Adrenal gland (tissue), 12 donors: ENCODE measurements around the gene PDE7B. TPM values are rescaled to one million over a fixed set of nuclear protein-coding genes. Genes with fewer than 3 reads are reported as not detected.

Source experiments
- DNase-seq, 7 donors: peaks; one replicate each; pipeline ENCODE4 v3.0.0-alpha.2; 2019 to 2020
- H3K27ac ChIP-seq, 5 donors: fragments of 200-600 bp; sonication (generic) in 4 of 5; 1 replicate in 3 of 5; 2 replicates in 2 of 5; pipeline versions ENCODE4 v1.5.1 to v1.8.0; 2016 to 2020; ENCODE audit warnings: mild to moderate bottlenecking in 1 of 5
- H3K27me3 ChIP-seq: fragments of 200-600 bp; 2 replicates; pipeline ENCODE4 v1.8.0; 2021
- H3K36me3 ChIP-seq, 2 donors: fragments of 200-600 bp; replicated peaks in 1 of 2; 1 replicate in 1 of 2; 2 replicates in 1 of 2; pipeline versions ENCODE4 v1.5.1 to v1.8.0; 2018 to 2022
- H3K4me1 ChIP-seq, 2 donors: fragments of 200-600 bp; replicated peaks in 1 of 2; 1 replicate in 1 of 2; 2 replicates in 1 of 2; pipeline versions ENCODE4 v1.5.1 to v1.8.0; 2018 to 2021
- H3K4me3 ChIP-seq, 4 donors: fragments of 200-600 bp; sonication (generic) in 3 of 4; one replicate each; pipeline ENCODE4 v1.5.1; 2016 to 2018
- H3K9me3 ChIP-seq, 3 donors: fragments of 200-600 bp; sonication (generic) in 1 of 3; replicated peaks in 1 of 3; 1 replicate in 2 of 3; 2 replicates in 1 of 3; pipeline versions ENCODE4 v1.5.1 to v1.8.0; 2016 to 2021
- POLR2A ChIP-seq, 2 donors: fragments of 450-650 bp; IDR thresholded peaks; one replicate each; pipeline ENCODE4 v1.6.1; 2017; ENCODE audit warnings: antibody characterized with exemption in 2 of 2, mild to moderate bottlenecking in 2 of 2, moderate library complexity in 1 of 2
- WGBS, 4 donors: extraction: QIAGEN DNeasy Blood & Tissue Kit in 2 of 4; methylation state at CpG; one replicate each; pipeline versions ENCODE4 v1.1.5 to v1.1.7; 2013 to 2017; 5-methylcytosine and 5-hydroxymethylcytosine counted together
- intact Hi-C, 2 donors: fragments of 100-400 bp; cut with DNase I; formaldehyde crosslinking; loops; one replicate each; pipeline versions ENCODE4 v1.14.1 to v1.15.0; 2022 to 2023
- polyA plus RNA-seq, 3 donors: library from polyadenylated mRNA; stranded (reverse); fragments of 200-250 nt in 2 of 3; fragments of 350-450 nt in 1 of 3; fragmentation: Illumina TruSeq in 1 of 3; extraction: RNeasy Lipid Tissue Mini Kit (QIAGEN cat#74804) in 1 of 3; gene quantifications; one replicate each; pipeline ENCODE4 v1.2.3, GENCODE V29; 2013 to 2014
- total RNA-seq, 9 donors: library from RNA; depleted of rRNA in 4 of 9; stranded (reverse); fragments of >200 nt in 4 of 9; fragments of 120-200 nt in 1 of 9; fragmentation: NEBNext Ultra II Directional in 1 of 9; extraction: Animal tissue kit (Norgen Biotek cat#: 25700) in 1 of 9; gene quantifications; one replicate each; pipeline versions ENCODE4 v1.1.0 to v1.2.4, GENCODE V29; 2013 to 2023
- TF ChIP-seq, protein P1 (sequence below), 6 experiments: fragments of 450-650 bp in 4 of 6; fragments of 200-600 bp in 2 of 6; sonication (generic) in 1 of 6; IDR thresholded peaks; 1 replicate in 5 of 6; 2 replicates in 1 of 6; pipeline versions ENCODE4 v1.5.1 to v1.8.0; 2016 to 2021; ENCODE audit warnings: antibody characterized with exemption in 6 of 6, mild to moderate bottlenecking in 2 of 6, moderate library complexity in 1 of 6
- donor health status: healthy with polysubstance abuse.
- donor health status: Bipolar disorder and iron deficiency.
- donor health status: DM: yes; HTN: yes; CAD: no.
- donor health status: DM: no; HTN: no; CAD: no.
- donor health status: DM: no; HTN: no; CAD: no.
- donor health status: DM: yes; HTN: yes; CAD: no.

Gene PDE7B
- total and polyA plus RNA-seq, 12 donors: 1.3 to 11.5 (median 5.2) TPM

DNA sequence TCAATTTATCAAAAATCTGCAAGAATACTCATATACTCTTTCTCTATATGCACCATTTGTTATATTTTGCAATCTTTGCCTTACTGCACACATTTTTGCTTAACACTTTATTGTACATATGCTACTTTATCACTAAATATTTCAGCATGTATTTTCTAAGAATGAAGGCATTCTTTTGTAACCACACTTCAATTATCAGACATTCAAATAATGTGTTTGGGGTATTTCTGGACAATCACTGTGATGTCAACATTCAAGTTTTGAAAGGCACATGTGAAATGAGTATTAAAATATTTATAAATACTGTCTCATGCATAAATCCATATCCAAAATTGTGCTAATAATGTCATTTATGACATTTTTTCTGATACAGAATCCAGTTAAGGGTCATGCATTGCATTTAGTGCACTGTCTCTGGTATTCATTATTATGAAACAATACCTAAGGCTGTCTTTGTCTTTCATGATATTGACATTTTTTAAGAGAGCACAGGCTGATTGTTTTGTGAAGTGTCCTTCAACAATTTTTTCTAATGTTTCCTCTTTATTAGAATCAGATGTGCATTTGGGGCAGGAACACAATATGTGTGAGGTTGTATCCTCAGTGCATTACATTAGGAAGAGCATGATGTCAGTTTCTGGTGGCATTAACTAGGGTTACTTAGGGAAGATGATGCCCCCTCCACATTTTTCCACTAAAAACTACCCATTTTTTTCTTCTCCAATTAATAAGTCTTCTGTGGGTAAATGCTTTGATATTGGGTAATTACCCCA is 292.9 kb downstream of the PDE7B start:
- Histone ChIP-seq H3K9me3 (no peaks in the 10 kb centered on the region), H3K27ac (no peak overlapping the region), H3K36me3 (no peaks in the 10 kb centered on the region), H3K4me3 (no peak overlapping the region), H3K27me3 (no peaks in the 10 kb centered on the region), H3K4me1 (peaks cover 0 to 8% of the 10 kb centered on the region in 2 donors)
- intact Hi-C loops: no loop called here
- no peak for TF ChIP-seq POLR2A (IDR thresholded peaks at IDR 0.05)
- TF ChIP-seq, protein P1, sequence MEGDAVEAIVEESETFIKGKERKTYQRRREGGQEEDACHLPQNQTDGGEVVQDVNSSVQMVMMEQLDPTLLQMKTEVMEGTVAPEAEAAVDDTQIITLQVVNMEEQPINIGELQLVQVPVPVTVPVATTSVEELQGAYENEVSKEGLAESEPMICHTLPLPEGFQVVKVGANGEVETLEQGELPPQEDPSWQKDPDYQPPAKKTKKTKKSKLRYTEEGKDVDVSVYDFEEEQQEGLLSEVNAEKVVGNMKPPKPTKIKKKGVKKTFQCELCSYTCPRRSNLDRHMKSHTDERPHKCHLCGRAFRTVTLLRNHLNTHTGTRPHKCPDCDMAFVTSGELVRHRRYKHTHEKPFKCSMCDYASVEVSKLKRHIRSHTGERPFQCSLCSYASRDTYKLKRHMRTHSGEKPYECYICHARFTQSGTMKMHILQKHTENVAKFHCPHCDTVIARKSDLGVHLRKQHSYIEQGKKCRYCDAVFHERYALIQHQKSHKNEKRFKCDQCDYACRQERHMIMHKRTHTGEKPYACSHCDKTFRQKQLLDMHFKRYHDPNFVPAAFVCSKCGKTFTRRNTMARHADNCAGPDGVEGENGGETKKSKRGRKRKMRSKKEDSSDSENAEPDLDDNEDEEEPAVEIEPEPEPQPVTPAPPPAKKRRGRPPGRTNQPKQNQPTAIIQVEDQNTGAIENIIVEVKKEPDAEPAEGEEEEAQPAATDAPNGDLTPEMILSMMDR (IDR thresholded peaks at IDR 0.05): no peak
- no peak for DNase-seq

DNA sequence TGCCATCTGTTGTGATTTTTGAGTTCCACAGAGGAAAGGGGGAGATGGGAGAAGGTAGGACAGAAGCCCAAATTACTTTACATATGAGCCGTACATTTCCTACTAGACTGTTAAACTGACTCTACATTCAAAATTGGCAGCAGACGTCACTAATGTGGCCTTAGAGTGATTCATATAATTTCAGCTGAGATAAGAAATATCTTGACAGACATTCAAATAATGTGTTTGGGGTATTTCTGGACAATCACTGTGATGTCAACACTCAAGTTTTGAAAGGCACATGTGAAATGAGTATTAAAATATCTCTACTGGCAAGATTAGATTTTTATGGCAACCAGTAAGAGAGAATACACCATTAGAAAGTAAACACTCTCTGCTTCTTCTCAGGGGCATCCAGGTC is 294.6 kb downstream of the PDE7B start:
- H3K4me1 ChIP-seq: peaks cover 0 to 8% of the 10 kb centered on the region in 2 donors
- H3K4me3 ChIP-seq: no peak overlapping the region
- no peaks in the 10 kb centered on the region for H3K27me3 ChIP-seq
- TF ChIP-seq, protein P1 (IDR thresholded peaks at IDR 0.05): no peak
- no peak for TF ChIP-seq POLR2A (IDR thresholded peaks at IDR 0.05)
- H3K9me3 ChIP-seq: no peaks in the 10 kb centered on the region
- H3K27ac ChIP-seq: no peak overlapping the region
- 47 to 71% (median 56%) methylated on average over 2 of the region's 2 CpGs for WGBS, 4 donors
- H3K36me3 ChIP-seq: no peaks in the 10 kb centered on the region
- peak in 1 of 7 donors; percentile 13 for DNase-seq
- intact Hi-C loops: no loop called here

DNA sequence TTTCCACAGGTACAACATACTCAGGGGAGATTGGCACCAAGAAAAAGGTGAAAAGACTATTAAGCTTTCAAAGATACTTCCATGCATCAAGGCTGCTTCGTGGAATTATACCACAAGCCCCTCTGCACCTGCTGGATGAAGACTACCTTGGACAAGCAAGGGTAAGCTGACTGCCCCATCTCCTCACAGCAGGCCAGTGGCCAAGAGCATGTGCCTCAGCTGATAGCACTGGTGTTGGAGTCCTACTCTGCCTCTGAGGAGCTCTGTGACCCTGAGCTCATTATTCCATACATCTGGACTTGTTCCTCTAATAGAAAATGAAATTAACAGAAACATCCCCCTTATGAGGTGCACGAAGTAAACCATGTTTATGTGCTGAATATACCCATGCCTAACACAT is 295.8 kb downstream of the PDE7B start:
- no peak for DNase-seq
- Histone ChIP-seq H3K4me1 (peaks cover 0 to 8% of the 10 kb centered on the region in 2 donors), H3K27ac (no peak overlapping the region), H3K9me3 (no peaks in the 10 kb centered on the region), H3K27me3 (no peaks in the 10 kb centered on the region), H3K4me3 (no peak overlapping the region), H3K36me3 (no peaks in the 10 kb centered on the region)
- WGBS, 4 donors: 87 to 95% (median 91%) methylated on average over 2 of the region's 2 CpGs
- intact Hi-C loops: no loop called here
- no peak for TF ChIP-seq POLR2A (IDR thresholded peaks at IDR 0.05)
- TF ChIP-seq, protein P1 (IDR thresholded peaks at IDR 0.05): no peak

DNA sequence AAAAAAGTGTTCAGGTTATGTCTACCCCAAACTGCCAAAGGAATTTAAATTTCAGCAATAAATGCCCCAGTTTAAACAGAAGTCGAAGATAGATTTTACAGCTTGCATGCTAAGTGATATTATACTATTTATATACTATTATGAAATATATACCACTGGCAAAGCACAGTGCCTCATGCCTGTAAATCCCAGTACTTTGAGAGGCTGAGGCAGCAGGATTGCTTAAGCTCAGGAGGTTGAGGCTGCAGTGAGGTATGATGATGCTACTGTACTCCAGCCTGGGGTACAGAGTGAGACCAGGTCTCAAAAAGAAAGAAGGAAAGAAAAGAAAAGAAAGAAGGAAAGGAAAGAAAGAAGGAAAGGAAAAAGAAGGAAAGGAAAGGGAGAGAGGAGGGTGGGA is 296.6 kb downstream of the PDE7B start:
- DNase-seq: no peak
- intact Hi-C loops: no loop called here
- Histone ChIP-seq H3K27me3 (no peaks in the 10 kb centered on the region), H3K4me1 (peaks cover 0 to 8% of the 10 kb centered on the region in 2 donors), H3K36me3 (no peaks in the 10 kb centered on the region), H3K9me3 (no peaks in the 10 kb centered on the region), H3K4me3 (no peak overlapping the region), H3K27ac (no peak overlapping the region)
- TF ChIP-seq POLR2A (IDR thresholded peaks at IDR 0.05): no peak
- TF ChIP-seq, protein P1 (IDR thresholded peaks at IDR 0.05): no peak
- WGBS, 4 donors: 83 to 96% (median 92%) methylated on average over 1 of the region's 1 CpG
